Caco-2 (cell line): ENCODE measurements around the gene RNF126. TPM values are rescaled to one million over a fixed set of nuclear protein-coding genes. Genes with fewer than 3 reads are reported as not detected.

Source experiments
- BruUV-seq: library from RNA; stranded (reverse); fragments of 400-500 nt; replicated peaks from 2 replicates; lab custom pipeline; 2021; lab: Mats Ljungman, UMichigan
- CTCF ChIA-PET: fragments of 300-600 bp; sonication (Branson Sonifier 250); formaldehyde crosslinking; loops from one replicate; lab custom pipeline; 2022; ENCODE audit warnings: antibody characterized with exemption; lab: Charles Lee
- POLR2A ChIA-PET: fragments of 300-600 bp; sonication (Branson Sonifier 250); formaldehyde crosslinking; loops from one replicate; lab custom pipeline; 2022; ENCODE audit warnings: antibody characterized with exemption; lab: Charles Lee
- DNase-seq, 2 experiments: peaks; one replicate each; pipeline versions ENCODE4 v3.0.0 to v3.0.0-alpha.2; 2020 to 2022
- H3K27me3 ChIP-seq: replicated peaks from 2 replicates; pipeline ENCODE4 v1.6.0; 2011; ENCODE audit warnings: low read length; ENCODE audit not compliant: control insufficient read depth, insufficient read depth
- H3K36me3 ChIP-seq: 2 replicates; pipeline ENCODE4 v1.5.1; 2011; ENCODE audit warnings: low read length; ENCODE audit not compliant: control insufficient read depth, insufficient read depth
- H3K4me1 ChIP-seq: fragments of 250-450 bp; sonication (Bioruptor Pico); 2 replicates; pipeline ENCODE4 v1.5.1; 2020; ENCODE audit warnings: mild to moderate bottlenecking
- H3K4me3 ChIP-seq: 2 replicates; pipeline ENCODE4 v1.5.1; 2011; ENCODE audit warnings: low read depth, mild to moderate bottlenecking, control low read depth, low read length
- H3K9me3 ChIP-seq: fragments of 250-450 bp; sonication (Bioruptor Pico); 2 replicates; pipeline ENCODE4 v1.5.1; 2020; ENCODE audit warnings: mild to moderate bottlenecking, moderate library complexity
- H3K27ac Mint-ChIP-seq: one replicate; pipeline ENCODE4 v1.8.0; 2022; ENCODE audit warnings: mixed read lengths; ENCODE audit not compliant: unreplicated experiment
- H3K27me3 Mint-ChIP-seq: one replicate; pipeline ENCODE4 v1.8.0; 2022; ENCODE audit warnings: mixed read lengths; ENCODE audit not compliant: insufficient read depth, unreplicated experiment
- H3K36me3 Mint-ChIP-seq: one replicate; pipeline ENCODE4 v1.8.0; 2022; ENCODE audit warnings: mild to moderate bottlenecking, mixed read lengths; ENCODE audit not compliant: insufficient read depth, unreplicated experiment
- H3K4me1 Mint-ChIP-seq: one replicate; pipeline ENCODE4 v1.8.0; 2022; ENCODE audit warnings: low read depth, mixed read lengths; ENCODE audit not compliant: unreplicated experiment
- H3K4me3 Mint-ChIP-seq: one replicate; pipeline ENCODE4 v1.8.0; 2022; ENCODE audit warnings: mild to moderate bottlenecking, moderate library complexity, mixed read lengths; ENCODE audit not compliant: unreplicated experiment
- H3K9me3 Mint-ChIP-seq: one replicate; pipeline ENCODE4 v1.8.0; 2022; ENCODE audit warnings: mixed read lengths; ENCODE audit not compliant: unreplicated experiment
- CTCF ChIP-seq, 2 experiments: fragments of 200-600 bp in 1 of 2; IDR thresholded peaks; 1 replicate in 1 of 2; 2 replicates in 1 of 2; pipeline versions ENCODE4 v1.5.1 to v1.8.0; 2011 to 2022; ENCODE audit warnings: antibody characterized with exemption in 1 of 2, control low read depth in 1 of 2, inconsistent platforms in 1 of 2, low read depth in 1 of 2, low read length in 1 of 2, mild to moderate bottlenecking in 1 of 2, moderate library complexity in 1 of 2; ENCODE audit not compliant: insufficient read depth in 1 of 2, severe bottlenecking in 1 of 2, unreplicated experiment in 1 of 2
- intact Hi-C: fragments of 100-400 bp; cut with micrococcal nuclease; formaldehyde crosslinking; loops from one replicate; pipeline ENCODE4 v1.10.0; 2022; ENCODE audit not compliant: unreplicated experiment
- total RNA-seq: library from RNA; stranded (reverse); gene quantifications from 2 replicates; pipeline ENCODE4 v1.2.3, GENCODE V29; 2022

Gene RNF126
- total RNA-seq, 1 experiment from 2014 or later: 74.6 TPM

GRCh38 chr19:709965-710571 is 47.1 kb upstream of the RNF126 start:
- H3K4me3 Mint-ChIP-seq: peak overlapping the region; percentile 33
- Histone ChIP-seq H3K4me1 (peaks cover 8% of the 10 kb centered on the region), H3K27me3 (no peaks in the 10 kb centered on the region), H3K9me3 (no peaks in the 10 kb centered on the region; the same call in 1 of the 2 replicates), H3K4me3 (peak overlapping the region; percentile 49), H3K36me3 (no peaks in the 10 kb centered on the region)
- CTCF ChIA-PET: no interaction called here
- no peak for TF ChIP-seq CTCF (IDR thresholded peaks at IDR 0.05; ENCODE audit: insufficient read depth in 1 of 2, low read depth in 1 of 2, low read length in 1 of 2, severe bottlenecking in 1 of 2, unreplicated experiment in 1 of 2)
- H3K36me3 Mint-ChIP-seq: peaks cover 4% of the 10 kb centered on the region
- peaks cover under 1% of the 10 kb centered on the region for H3K9me3 Mint-ChIP-seq
- H3K27ac Mint-ChIP-seq: no peak overlapping the region
- POLR2A ChIA-PET: no interaction called here
- intact Hi-C loops: no loop called here
- no peak for DNase-seq
- H3K27me3 Mint-ChIP-seq: no peaks in the 10 kb centered on the region
- BruUV-seq: no TSS peak
- no peaks in the 10 kb centered on the region for H3K4me1 Mint-ChIP-seq

GRCh38 chr19:709196-709964 is 46.4 kb upstream of the RNF126 start:
- TF ChIP-seq CTCF (IDR thresholded peaks at IDR 0.05; ENCODE audit: insufficient read depth in 1 of 2, low read depth in 1 of 2, low read length in 1 of 2, severe bottlenecking in 1 of 2, unreplicated experiment in 1 of 2): no peak

GRCh38 chr19:708154-709143 is 45.4 kb upstream of the RNF126 start, which contains the start of gene PALM:
TSS of gene PALM (plus strand) at chr19:708935. CDS start at chr19:709147, 212 bp downstream.
- intact Hi-C loops: no loop called here
- no peak within 1 kb of the TSS for H3K27ac Mint-ChIP-seq
- H3K4me1 Mint-ChIP-seq: no peaks in the 10 kb centered on the region
- POLR2A ChIA-PET: no interaction called here
- H3K27me3 Mint-ChIP-seq: no peaks in the 10 kb centered on the region
- DNase-seq: peak in 1 of 2 experiments; percentile 52
- H3K4me1 ChIP-seq: peaks cover 8% of the 10 kb centered on the region
- no peaks in the 10 kb centered on the region for H3K9me3 ChIP-seq
- no peak for TF ChIP-seq CTCF (IDR thresholded peaks at IDR 0.05; ENCODE audit: insufficient read depth in 1 of 2, low read depth in 1 of 2, low read length in 1 of 2, severe bottlenecking in 1 of 2, unreplicated experiment in 1 of 2)
- H3K36me3 ChIP-seq: no peaks in the 10 kb centered on the region
- CTCF ChIA-PET: no interaction called here
- no peaks in the 10 kb centered on the region for H3K9me3 Mint-ChIP-seq
- H3K4me3 ChIP-seq: peak within 1 kb of the TSS; percentile 49
- H3K4me3 Mint-ChIP-seq: peak within 1 kb of the TSS; percentile 55
- BruUV-seq: no TSS peak
- peaks cover 4% of the 10 kb centered on the region for H3K36me3 Mint-ChIP-seq
- H3K27me3 ChIP-seq: no peaks in the 10 kb centered on the region

More at GRCh38 chr19:709196-709964, 46.4 kb upstream of the RNF126 start:
- no peaks in the 10 kb centered on the region for H3K36me3 ChIP-seq
- Mint-ChIP-seq H3K27ac (no peak overlapping the region), H3K4me1 (no peaks in the 10 kb centered on the region), H3K9me3 (no peaks in the 10 kb centered on the region), H3K36me3 (peaks cover 4% of the 10 kb centered on the region), H3K4me3 (peak overlapping the region; percentile 33), H3K27me3 (no peaks in the 10 kb centered on the region)
- peaks cover 8% of the 10 kb centered on the region for H3K4me1 ChIP-seq
- no peaks in the 10 kb centered on the region for H3K27me3 ChIP-seq
- intact Hi-C loops: no loop called here
- peak overlapping the region; percentile 49 for H3K4me3 ChIP-seq
- DNase-seq: no peak
- BruUV-seq: no TSS peak
- POLR2A ChIA-PET: no interaction called here
- CTCF ChIA-PET: no interaction called here
- no peaks in the 10 kb centered on the region for H3K9me3 ChIP-seq
